Measurements from ENCODE around the gene SFMBT2. TPM values are rescaled to one million over a fixed set of nuclear protein-coding genes. Genes with fewer than 3 reads are reported as not detected.
"Not testable (repeated sequence)": the region's sequence is repeated elsewhere in the genome, so short reads cannot be mapped to it uniquely, and the experiment has no call there.

Gene SFMBT2
- total RNA-seq, 2 donors from 2014 or later: 1.6 to 3.4 TPM

GRCh38 chr10:7302930-7303557, 107.8 kb downstream of the SFMBT2 start:
- no peaks in the 10 kb centered on the region for H3K4me1 ChIP-seq
- WGBS, 2 donors: 38 to 55% methylated on average over 2 of the region's 2 CpGs
- H3K36me3 ChIP-seq (replicated peaks in 1 of 2; ENCODE audit: insufficient read depth in 1 of 2, low read depth in 2 of 2): no peaks in the 10 kb centered on the region
- intact Hi-C loops (cut with DNase I): no loop called here
- DNase-seq (no peak), ATAC-seq (no peak)
- TF ChIP-seq CTCF (IDR thresholded peaks at IDR 0.05): no peak
- no peak for TF ChIP-seq POLR2A (IDR thresholded peaks at IDR 0.05)
- no peaks in the 10 kb centered on the region for H3K27me3 ChIP-seq
- no peak overlapping the region for H3K4me3 ChIP-seq
- no peaks in the 10 kb centered on the region for H3K9me3 ChIP-seq
- no peak overlapping the region for H3K27ac ChIP-seq

- ATAC-seq (peak; percentile 24), DNase-seq (no peak)
- H3K36me3 ChIP-seq (replicated peaks in 1 of 2; ENCODE audit: insufficient read depth in 1 of 2, low read depth in 2 of 2): no peaks in the 10 kb centered on the region
- H3K9me3 ChIP-seq: no peaks in the 10 kb centered on the region
- H3K27ac ChIP-seq: no peak overlapping the region
- H3K4me3 ChIP-seq: no peak overlapping the region
- no peaks in the 10 kb centered on the region for H3K4me1 ChIP-seq
- intact Hi-C loops (cut with DNase I): no loop called here
- TF ChIP-seq CTCF (IDR thresholded peaks at IDR 0.05) (no peak), POLR2A (IDR thresholded peaks at IDR 0.05) (no peak)
- H3K27me3 ChIP-seq: no peaks in the 10 kb centered on the region
- 50 to 56% methylated on average over 4 of the region's 4 CpGs for WGBS, 2 donors
Observed at GRCh38 chr10:7302392-7302906, 108.4 kb downstream of the SFMBT2 start.

- ATAC-seq: no peak
- DNase-seq: no peak
- Histone ChIP-seq H3K4me3 (no peak overlapping the region), H3K36me3 (replicated peaks in 1 of 2; ENCODE audit: insufficient read depth in 1 of 2, low read depth in 2 of 2) (no peaks in the 10 kb centered on the region), H3K9me3 (no peaks in the 10 kb centered on the region), H3K27ac (no peak overlapping the region), H3K27me3 (no peaks in the 10 kb centered on the region), H3K4me1 (no peaks in the 10 kb centered on the region)
- TF ChIP-seq POLR2A (IDR thresholded peaks at IDR 0.05) (no peak), CTCF (IDR thresholded peaks at IDR 0.05) (no peak)
- intact Hi-C loops (cut with DNase I): no loop called here
- 62 to 65% methylated on average over 12 to 21 of the region's 21 CpGs for WGBS, 2 donors
Observed at GRCh38 chr10:7301006-7301778, 109.6 kb downstream of the SFMBT2 start.

GRCh38 chr10:7300384-7300971, 110.4 kb downstream of the SFMBT2 start:
- 39 to 51% methylated on average over 5 of the region's 5 CpGs for WGBS, 2 donors
- intact Hi-C loops (cut with DNase I): no loop called here
- no peak for ATAC-seq

GRCh38 chr10:7299601-7300325, 111.1 kb downstream of the SFMBT2 start:
- ATAC-seq; H3K36me3 ChIP-seq (replicated peaks in 1 of 2; ENCODE audit: insufficient read depth in 1 of 2, low read depth in 2 of 2); H3K4me1 ChIP-seq; intact Hi-C loops (cut with DNase I); H3K4me3 ChIP-seq; H3K27ac ChIP-seq; DNase-seq; H3K9me3 ChIP-seq; H3K27me3 ChIP-seq: not testable (repeated sequence)
- whole genome bisulfite sequencing, 2 donors: 81 to 83% methylated on average over 7 of the region's 7 CpGs

More at GRCh38 chr10:7300384-7300971, 110.4 kb downstream of the SFMBT2 start:
- Histone ChIP-seq H3K36me3 (replicated peaks in 1 of 2; ENCODE audit: insufficient read depth in 1 of 2, low read depth in 2 of 2) (no peaks in the 10 kb centered on the region), H3K9me3 (no peaks in the 10 kb centered on the region), H3K4me3 (no peak overlapping the region), H3K27ac (no peak overlapping the region), H3K4me1 (no peaks in the 10 kb centered on the region), H3K27me3 (no peaks in the 10 kb centered on the region)
- TF ChIP-seq CTCF (IDR thresholded peaks at IDR 0.05) (no peak), POLR2A (IDR thresholded peaks at IDR 0.05) (no peak)
- DNase-seq: no peak

Measured in body of pancreas (tissue), 4 donors.